Thoracic aorta (tissue), 2 donors: ENCODE data around the gene APOB. TPM values are rescaled to one million over a fixed set of nuclear protein-coding genes. Genes with fewer than 3 reads are reported as not detected.

ENCODE experiments used
- ATAC-seq: fragments of 150-250 bp; one replicate; pipeline ENCODE4 v1.8.0; 2017; ENCODE audit warnings: low read depth; ENCODE audit not compliant: insufficient number of reproducible peaks, low FRiP score
- DNase-seq: peaks from one replicate; pipeline ENCODE4 v3.0.0-alpha.2; 2020; ENCODE audit warnings: low spot score
- H3K27ac ChIP-seq, 2 donors: fragments of 200-600 bp; sonication (generic); 1 replicate in 1 of 2; 2 replicates in 1 of 2; pipeline ENCODE4 v1.5.1; 2016; ENCODE audit warnings: mild to moderate bottlenecking in 2 of 2, moderate library complexity in 2 of 2
- H3K27me3 ChIP-seq: fragments of 200-600 bp; sonication (generic); replicated peaks from 2 replicates; pipeline ENCODE4 v1.6.0; 2016; ENCODE audit warnings: mild to moderate bottlenecking; ENCODE audit not compliant: insufficient read depth
- H3K36me3 ChIP-seq: fragments of 200-600 bp; sonication (generic); one replicate; pipeline ENCODE4 v1.5.1; 2016
- H3K4me1 ChIP-seq, 2 donors: fragments of 200-600 bp; sonication (generic); 1 replicate in 1 of 2; 2 replicates in 1 of 2; pipeline versions ENCODE4 v1.5.1 to v1.6.0; 2016; ENCODE audit warnings: low read depth in 2 of 2, mild to moderate bottlenecking in 1 of 2; ENCODE audit not compliant: control insufficient read depth in 1 of 2
- H3K4me3 ChIP-seq: fragments of 200-600 bp; sonication (generic); 2 replicates; pipeline ENCODE4 v1.5.1; 2016; ENCODE audit warnings: mild to moderate bottlenecking
- H3K9me3 ChIP-seq: fragments of 200-600 bp; sonication (generic); 2 replicates; pipeline ENCODE4 v1.5.1; 2016
- CTCF ChIP-seq: fragments of 200-600 bp; sonication (generic); IDR thresholded peaks from one replicate; pipeline ENCODE4 v1.5.1; 2019; ENCODE audit warnings: antibody characterized with exemption
- total RNA-seq, 2 donors: library from RNA; depleted of rRNA; stranded (reverse); fragments of >200 nt; gene quantifications; one replicate each; pipeline versions ENCODE4 v1.1.0 to v1.2.3, GENCODE V29; 2016

The APOB gene
- total RNA-seq, 2 donors from 2014 or later: 4.7 to 6.1 TPM

DNA sequence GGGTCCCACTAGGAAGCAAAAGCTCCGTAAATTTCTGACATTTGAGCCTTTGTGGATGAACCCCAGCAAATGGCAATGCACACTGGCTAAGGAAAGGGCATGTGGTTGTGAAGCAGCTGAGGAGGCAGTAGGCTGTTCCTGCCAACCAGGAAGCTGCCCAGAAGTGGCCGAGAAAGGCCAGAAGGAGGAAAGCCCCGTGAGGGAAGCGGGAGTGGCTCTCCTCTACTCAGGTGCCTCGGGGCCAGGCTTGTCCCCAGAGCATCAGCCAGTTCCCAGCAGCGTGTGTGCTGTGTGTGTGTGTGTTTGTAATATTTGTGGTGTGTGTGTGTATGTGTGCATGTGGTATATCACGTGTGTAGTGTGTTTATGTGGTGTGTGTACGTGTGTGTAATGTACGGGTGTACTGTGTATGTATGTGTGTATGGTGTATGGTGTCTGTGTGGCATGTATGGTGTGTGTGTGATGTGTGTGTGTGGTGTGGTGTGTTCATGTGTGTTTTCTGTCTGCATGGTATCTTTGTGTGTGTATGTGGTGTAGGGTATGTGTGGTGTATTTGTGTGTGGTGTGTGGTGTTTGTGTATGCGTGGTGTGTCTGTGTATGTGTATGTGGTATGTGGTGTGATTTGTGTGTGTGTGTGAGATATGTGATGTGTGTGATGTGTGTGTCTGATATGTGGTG is 90.6 kb downstream of the APOB start:
- Histone ChIP-seq H3K4me1 (no peaks in the 10 kb centered on the region), H3K36me3 (no peaks in the 10 kb centered on the region), H3K27me3 (no peaks in the 10 kb centered on the region), H3K27ac (no peak overlapping the region), H3K9me3 (no peaks in the 10 kb centered on the region), H3K4me3 (no peak overlapping the region)
- TF ChIP-seq CTCF: no peak
- ATAC-seq: no peak
- DNase-seq: no peak

Other genes with a start within 250 kb of the APOB start
- gene LDAH, start 221.0 kb downstream of the APOB start, total RNA-seq: 10 to 100 TPM; 14.5 to 19.8 TPM
- gene TDRD15, start 79.9 kb upstream of the APOB start, total RNA-seq: under 1 TPM; 0.14 to 0.42 TPM